ENCODE measurements around the gene UCKL1.
A peak's percentile ranks its signal among the peaks of the same experiment; 100 is the strongest.
"Not testable (repeated sequence)": the region's sequence is repeated elsewhere in the genome, so short reads cannot be mapped to it uniquely, and the experiment has no call there.

The UCKL1 gene

GRCh38 chr20:63979229-63979556, 23.0 kb upstream of the UCKL1 start:
- TF ChIP-seq, protein P1, sequence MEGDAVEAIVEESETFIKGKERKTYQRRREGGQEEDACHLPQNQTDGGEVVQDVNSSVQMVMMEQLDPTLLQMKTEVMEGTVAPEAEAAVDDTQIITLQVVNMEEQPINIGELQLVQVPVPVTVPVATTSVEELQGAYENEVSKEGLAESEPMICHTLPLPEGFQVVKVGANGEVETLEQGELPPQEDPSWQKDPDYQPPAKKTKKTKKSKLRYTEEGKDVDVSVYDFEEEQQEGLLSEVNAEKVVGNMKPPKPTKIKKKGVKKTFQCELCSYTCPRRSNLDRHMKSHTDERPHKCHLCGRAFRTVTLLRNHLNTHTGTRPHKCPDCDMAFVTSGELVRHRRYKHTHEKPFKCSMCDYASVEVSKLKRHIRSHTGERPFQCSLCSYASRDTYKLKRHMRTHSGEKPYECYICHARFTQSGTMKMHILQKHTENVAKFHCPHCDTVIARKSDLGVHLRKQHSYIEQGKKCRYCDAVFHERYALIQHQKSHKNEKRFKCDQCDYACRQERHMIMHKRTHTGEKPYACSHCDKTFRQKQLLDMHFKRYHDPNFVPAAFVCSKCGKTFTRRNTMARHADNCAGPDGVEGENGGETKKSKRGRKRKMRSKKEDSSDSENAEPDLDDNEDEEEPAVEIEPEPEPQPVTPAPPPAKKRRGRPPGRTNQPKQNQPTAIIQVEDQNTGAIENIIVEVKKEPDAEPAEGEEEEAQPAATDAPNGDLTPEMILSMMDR (IDR thresholded peaks at IDR 0.05): no peak
- Histone ChIP-seq H3K36me3 (peaks cover 5 to 17% (median 12%) of the 10 kb centered on the region in 3 donors), H3K27ac (peak overlapping the region; percentile 35 to 57), H3K4me3 (peak overlapping the region; percentile 58 to 73), H3K27me3 (no peaks in the 10 kb centered on the region), H3K4me1 (peaks cover 0 to 52% (median 40%) of the 10 kb centered on the region in 4 donors), H3K9me3 (no peaks in the 10 kb centered on the region)
- intact Hi-C loops (cut with DNase I; ENCODE audit: low total_unique reads): loop anchor here (5.0 kb wide), 1 partner anchor 87 kb away; no protein-coding TSS in a partner anchor
- no peak for DNase-seq

- TF ChIP-seq, protein P1 (IDR thresholded peaks at IDR 0.05): no peak
- DNase-seq: peak in 1 of 2 donors; percentile 81
- Histone ChIP-seq H3K4me3 (peak overlapping the region; percentile 58 to 73), H3K4me1 (peaks cover 0 to 58% (median 43%) of the 10 kb centered on the region in 4 donors), H3K27ac (peak overlapping the region; percentile 35 to 57), H3K27me3 (no peaks in the 10 kb centered on the region), H3K36me3 (peaks cover 0 to 12% (median 5%) of the 10 kb centered on the region in 3 donors), H3K9me3 (no peaks in the 10 kb centered on the region)
- intact Hi-C loops (cut with DNase I; ENCODE audit: low total_unique reads): loop anchor here (5.0 kb wide), 1 partner anchor 86 kb away; no protein-coding TSS in a partner anchor
Measured at GRCh38 chr20:63978319-63979228, 22.4 kb upstream of the UCKL1 start.

DNA sequence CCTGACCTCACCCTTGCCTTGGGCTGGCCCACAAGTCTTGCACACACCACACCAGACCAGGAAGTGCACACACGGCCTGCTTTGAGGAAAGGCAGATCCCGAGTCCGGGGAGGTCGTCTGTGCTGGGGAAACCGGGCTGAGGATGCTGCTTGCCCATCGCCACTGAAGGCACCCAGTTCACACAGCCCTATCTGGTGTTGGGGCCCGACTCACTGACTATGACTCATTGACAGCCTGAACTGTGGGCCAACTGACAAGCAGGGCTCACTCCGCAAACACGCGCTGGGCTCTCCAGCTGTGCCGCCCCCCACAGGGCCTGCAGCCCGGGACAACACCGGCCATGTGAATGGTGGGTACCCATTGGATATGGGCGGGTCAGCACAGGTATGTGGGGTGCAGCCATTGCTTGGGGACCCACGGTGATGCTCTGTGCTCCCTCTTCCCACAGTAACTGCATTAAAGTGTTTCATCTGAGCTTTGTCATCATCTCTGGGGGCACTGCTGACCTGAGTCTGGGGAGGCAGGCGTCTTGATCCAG, 21.6 kb upstream of the UCKL1 start:
- Histone ChIP-seq H3K27ac (no peak overlapping the region), H3K4me1 (peaks cover 0 to 55% (median 41%) of the 10 kb centered on the region in 4 donors), H3K27me3 (no peaks in the 10 kb centered on the region), H3K9me3 (no peaks in the 10 kb centered on the region), H3K4me3 (no peak overlapping the region), H3K36me3 (peaks cover 0 to 4% (median 1%) of the 10 kb centered on the region in 3 donors)
- intact Hi-C loops (cut with DNase I; ENCODE audit: low total_unique reads): loop anchor here (5.0 kb wide), 1 partner anchor 86 kb away; no protein-coding TSS in a partner anchor
- TF ChIP-seq, protein P1 (IDR thresholded peaks at IDR 0.05): no peak
- DNase-seq: no peak

DNA sequence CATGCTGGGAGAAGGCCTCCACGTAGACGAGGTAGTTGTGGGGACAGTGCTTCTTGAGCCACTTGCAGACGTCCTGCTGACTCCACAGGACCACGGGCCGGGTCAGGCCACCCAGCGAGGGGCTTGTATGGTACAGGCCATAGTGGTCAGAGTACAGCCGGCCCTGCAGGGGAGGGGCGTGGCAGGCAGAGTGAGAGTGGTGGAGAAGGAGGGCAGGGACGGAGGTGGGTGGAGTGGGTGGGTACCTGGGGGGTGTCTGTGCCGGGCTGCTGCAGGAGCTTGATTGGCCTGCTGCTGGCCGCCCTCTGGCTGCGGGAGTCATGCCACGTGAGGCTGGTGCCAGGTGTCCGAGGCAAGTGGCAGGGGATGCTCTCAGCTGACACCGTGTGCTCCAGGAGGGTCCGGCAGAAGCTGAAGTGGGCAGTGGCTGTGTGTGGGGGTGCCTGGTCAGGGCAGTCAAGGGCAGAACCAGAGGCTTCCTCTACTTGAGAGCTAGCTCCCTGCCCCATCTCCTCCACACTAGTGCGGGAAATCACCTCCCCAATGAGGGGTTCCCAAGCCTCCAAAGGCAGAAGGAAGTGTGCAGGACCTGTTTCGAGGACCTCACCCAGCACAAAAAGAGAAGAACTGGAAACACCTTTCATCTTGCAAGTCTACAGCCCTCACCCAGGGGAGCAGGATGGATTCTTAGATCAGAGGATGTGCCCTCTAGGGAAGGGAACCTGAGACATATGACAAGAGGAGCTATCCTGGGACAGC, 20.9 kb upstream of the UCKL1 start:
- Histone ChIP-seq H3K27ac (no peak overlapping the region), H3K9me3 (no peaks in the 10 kb centered on the region), H3K27me3 (no peaks in the 10 kb centered on the region), H3K4me3 (no peak overlapping the region), H3K4me1 (peaks cover 0 to 48% (median 35%) of the 10 kb centered on the region in 4 donors), H3K36me3 (no peaks in the 10 kb centered on the region)
- TF ChIP-seq, protein P1 (IDR thresholded peaks at IDR 0.05): no peak
- intact Hi-C loops (cut with DNase I; ENCODE audit: low total_unique reads): loop anchor here (5.0 kb wide), 1 partner anchor 85 kb away; no protein-coding TSS in a partner anchor
- no peak for DNase-seq

GRCh38 chr20:63976511-63976910, 20.3 kb upstream of the UCKL1 start:
- H3K4me3 ChIP-seq, H3K9me3 ChIP-seq, H3K27me3 ChIP-seq, H3K36me3 ChIP-seq, DNase-seq, H3K27ac ChIP-seq: not testable (repeated sequence)
- peaks cover 0 to 42% (median 29%) of the 10 kb centered on the region in 4 donors for H3K4me1 ChIP-seq
- intact Hi-C loops (cut with DNase I; ENCODE audit: low total_unique reads): loop anchor here (5.0 kb wide), 1 partner anchor 84 kb away; no protein-coding TSS in a partner anchor
